Activated T-helper 17 cell treated with anti-CD3 and anti-CD28 coated beads, Interleukin-2, amount 50 U/mL, for 72 hours (primary cell): ENCODE measurements around the gene TSPAN6. TPM values are rescaled to one million over a fixed set of nuclear protein-coding genes. Genes with fewer than 3 reads are reported as not detected.

Experiments used
- ATAC-seq: fragments of 150-1000 bp; cut with Tn5 transposase; replicated peaks from 2 replicates; pipeline ENCODE4 v1.10.0; 2021; ENCODE audit warnings: mild to moderate bottlenecking, moderate library complexity
- H3K27ac Mint-ChIP-seq: one replicate; pipeline ENCODE4 v1.8.0; 2022; ENCODE audit warnings: mixed read lengths
- H3K27me3 Mint-ChIP-seq: one replicate; pipeline ENCODE4 v1.8.0; 2022; ENCODE audit warnings: mixed read lengths
- H3K36me3 Mint-ChIP-seq: one replicate; pipeline ENCODE4 v1.8.0; 2022; ENCODE audit warnings: low read depth, mild to moderate bottlenecking, mixed read lengths
- H3K4me1 Mint-ChIP-seq: one replicate; pipeline ENCODE4 v1.8.0; 2022; ENCODE audit warnings: mixed read lengths
- H3K4me3 Mint-ChIP-seq: one replicate; pipeline ENCODE4 v1.8.0; 2022; ENCODE audit warnings: mild to moderate bottlenecking, mixed read lengths
- H3K9me3 Mint-ChIP-seq: one replicate; pipeline ENCODE4 v1.8.0; 2022; ENCODE audit warnings: mixed read lengths
- total RNA-seq, 2 donors: library from RNA; stranded (reverse); gene quantifications; one replicate each; pipeline ENCODE4 v1.2.3, GENCODE V29; 2022

TSPAN6 gene, protein sequence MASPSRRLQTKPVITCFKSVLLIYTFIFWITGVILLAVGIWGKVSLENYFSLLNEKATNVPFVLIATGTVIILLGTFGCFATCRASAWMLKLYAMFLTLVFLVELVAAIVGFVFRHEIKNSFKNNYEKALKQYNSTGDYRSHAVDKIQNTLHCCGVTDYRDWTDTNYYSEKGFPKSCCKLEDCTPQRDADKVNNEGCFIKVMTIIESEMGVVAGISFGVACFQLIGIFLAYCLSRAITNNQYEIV
- total RNA-seq = not detected

DNA sequence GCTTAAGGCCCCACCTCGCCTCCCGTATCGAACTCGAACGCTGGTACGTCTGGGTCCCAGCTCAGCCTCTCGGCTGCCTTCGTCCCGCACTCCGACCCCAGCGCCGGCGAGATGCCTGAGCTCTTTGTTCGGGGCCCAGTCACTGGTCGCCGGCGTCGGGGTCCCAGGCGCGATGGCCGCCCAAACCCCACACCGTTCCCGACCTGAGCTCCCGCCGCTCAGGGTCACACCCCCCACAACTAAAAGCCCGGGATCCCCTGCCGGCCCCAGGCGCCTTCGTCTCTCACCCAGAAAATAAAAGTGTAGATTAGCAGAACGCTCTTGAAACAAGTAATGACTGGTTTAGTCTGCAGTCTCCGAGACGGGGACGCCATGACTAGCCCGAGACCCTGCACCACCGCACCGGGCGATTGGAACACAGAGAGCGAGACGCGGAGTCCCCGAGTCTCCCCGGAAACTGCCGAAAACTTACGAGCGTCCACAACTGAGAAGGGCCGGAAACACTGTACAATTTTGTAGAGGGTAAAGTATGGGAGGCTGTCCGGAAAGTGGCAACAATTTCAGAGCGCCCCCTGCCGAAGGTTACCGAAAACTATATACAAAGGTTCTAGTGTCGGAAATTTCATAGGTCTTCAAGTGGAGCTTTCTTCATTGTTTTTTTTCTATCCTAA lies at the start of gene TSPAN6:
Gene TSPAN6, minus strand, starts transcription at position 486 of the 671 bp plus-strand sequence. Its CDS starts 112 bp downstream, at position 374.
- H3K27me3 Mint-ChIP-seq = peaks cover 11% of the 10 kb centered on the region
- H3K36me3 Mint-ChIP-seq = no peaks in the 10 kb centered on the region
- H3K4me3 Mint-ChIP-seq = peak within 1 kb of the TSS; percentile 81
- peak within 1 kb of the TSS; percentile 74 for H3K27ac Mint-ChIP-seq
- H3K4me1 Mint-ChIP-seq = peaks cover 4% of the 10 kb centered on the region
- ATAC-seq = peak; percentile 100
- no peaks in the 10 kb centered on the region for H3K9me3 Mint-ChIP-seq

DNA sequence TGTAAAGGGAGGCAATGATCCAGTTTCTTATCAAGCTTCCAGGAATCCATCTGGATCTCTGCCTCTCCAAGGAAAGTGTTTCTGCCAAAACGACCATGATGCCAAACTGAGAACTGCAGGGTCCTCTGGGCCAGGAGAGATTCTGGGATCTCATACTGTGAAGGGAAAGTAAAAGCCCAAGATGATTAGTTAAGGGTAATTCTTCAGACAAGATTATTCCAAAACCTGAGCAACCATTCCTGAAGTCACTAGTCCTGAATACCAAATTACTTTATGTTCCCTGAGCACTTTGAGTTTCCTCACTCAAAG lies 49.3 kb upstream of the TSPAN6 start:
- ATAC-seq = no peak
- H3K27me3 Mint-ChIP-seq = no peaks in the 10 kb centered on the region
- H3K36me3 Mint-ChIP-seq = no peaks in the 10 kb centered on the region

DNA sequence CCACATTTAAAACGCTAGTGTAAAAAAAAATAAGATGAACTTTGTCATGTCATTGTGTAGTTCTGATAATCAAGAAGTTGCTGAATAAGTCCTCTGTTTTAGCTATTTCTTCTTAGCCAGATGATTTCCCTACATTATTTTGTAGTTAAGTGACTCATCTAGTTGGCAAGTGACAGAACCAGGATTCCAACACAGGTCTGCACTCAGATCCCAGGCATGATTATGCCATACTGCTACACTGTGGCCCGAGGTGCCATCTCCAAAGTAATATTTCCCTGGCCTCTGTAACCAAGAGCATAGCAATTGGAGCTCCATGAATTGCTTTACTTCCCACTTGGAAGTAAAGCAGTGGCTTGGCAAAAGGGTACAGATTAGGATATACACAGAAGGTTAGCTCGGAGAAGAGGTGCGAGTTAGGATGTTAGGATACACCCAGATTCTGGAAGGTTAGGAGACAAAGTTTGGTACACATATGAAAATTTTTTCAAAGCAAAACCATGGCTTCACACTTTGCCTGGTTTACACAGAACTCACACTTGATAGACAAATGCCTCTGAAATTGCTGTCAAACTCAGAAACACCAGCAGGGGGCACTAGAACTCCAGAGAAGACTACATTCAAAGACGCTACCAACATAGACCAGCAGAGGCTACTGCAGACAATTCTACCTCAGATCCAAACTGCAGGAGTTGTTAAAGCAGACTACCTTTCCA lies 48.8 kb upstream of the TSPAN6 start:
- peaks cover 5% of the 10 kb centered on the region for H3K4me1 Mint-ChIP-seq
- peak; percentile 67 for ATAC-seq
- H3K27ac Mint-ChIP-seq = no peak overlapping the region
- H3K9me3 Mint-ChIP-seq = no peaks in the 10 kb centered on the region
- no peak overlapping the region for H3K4me3 Mint-ChIP-seq
- no peaks in the 10 kb centered on the region for H3K36me3 Mint-ChIP-seq
- H3K27me3 Mint-ChIP-seq = no peaks in the 10 kb centered on the region

More for the DNA sequence above, 49.3 kb upstream of the TSPAN6 start:
- Mint-ChIP-seq H3K4me1 (peaks cover 5% of the 10 kb centered on the region), H3K27ac (no peak overlapping the region), H3K4me3 (no peak overlapping the region), H3K9me3 (no peaks in the 10 kb centered on the region)

DNA sequence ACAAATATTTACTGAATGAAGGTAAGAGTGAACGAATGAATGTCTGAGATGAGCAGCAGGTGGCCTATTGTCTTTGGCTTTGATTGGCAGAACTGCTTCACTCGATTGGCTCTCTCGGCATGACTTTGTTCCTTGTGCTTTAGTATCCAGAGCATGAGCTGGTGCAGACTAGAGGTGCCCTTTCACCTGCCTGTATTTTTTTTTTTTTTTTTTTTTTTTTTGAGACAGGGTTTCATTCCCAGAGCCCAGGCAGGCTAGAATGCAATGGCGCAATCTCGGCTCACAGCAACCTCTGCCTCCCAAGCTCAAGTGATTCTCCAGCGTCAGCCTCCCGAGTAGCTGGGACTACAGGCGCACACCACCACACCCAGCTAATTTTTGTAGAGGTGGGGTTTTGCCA lies 46.3 kb upstream of the TSPAN6 start:
- no peak for ATAC-seq
- Mint-ChIP-seq H3K4me1 (peaks cover 5% of the 10 kb centered on the region), H3K9me3 (no peaks in the 10 kb centered on the region), H3K4me3 (no peak overlapping the region), H3K36me3 (no peaks in the 10 kb centered on the region), H3K27ac (no peak overlapping the region), H3K27me3 (no peaks in the 10 kb centered on the region)

DNA sequence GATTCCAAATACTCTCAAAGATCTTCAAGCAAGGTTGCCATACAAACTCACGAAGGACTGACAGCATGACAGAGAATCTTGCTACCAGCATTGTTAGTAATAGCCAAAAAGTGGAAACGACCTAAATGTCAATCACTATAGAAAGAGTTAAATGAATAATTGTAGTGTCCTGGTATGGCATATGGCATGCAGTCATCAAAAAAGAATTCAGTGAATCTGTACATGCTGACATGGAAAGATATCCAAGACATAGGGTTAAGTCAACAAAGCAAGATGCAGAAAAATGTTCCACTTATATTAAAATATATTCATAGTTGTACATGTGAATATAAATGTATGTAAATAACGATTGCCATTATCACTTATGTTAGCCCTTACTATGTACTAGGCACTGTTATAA lies 45.0 kb upstream of the TSPAN6 start:
- Mint-ChIP-seq H3K36me3 (no peaks in the 10 kb centered on the region), H3K27me3 (no peaks in the 10 kb centered on the region), H3K4me3 (no peak overlapping the region), H3K4me1 (no peaks in the 10 kb centered on the region), H3K27ac (no peak overlapping the region), H3K9me3 (no peaks in the 10 kb centered on the region)
- no peak for ATAC-seq

DNA sequence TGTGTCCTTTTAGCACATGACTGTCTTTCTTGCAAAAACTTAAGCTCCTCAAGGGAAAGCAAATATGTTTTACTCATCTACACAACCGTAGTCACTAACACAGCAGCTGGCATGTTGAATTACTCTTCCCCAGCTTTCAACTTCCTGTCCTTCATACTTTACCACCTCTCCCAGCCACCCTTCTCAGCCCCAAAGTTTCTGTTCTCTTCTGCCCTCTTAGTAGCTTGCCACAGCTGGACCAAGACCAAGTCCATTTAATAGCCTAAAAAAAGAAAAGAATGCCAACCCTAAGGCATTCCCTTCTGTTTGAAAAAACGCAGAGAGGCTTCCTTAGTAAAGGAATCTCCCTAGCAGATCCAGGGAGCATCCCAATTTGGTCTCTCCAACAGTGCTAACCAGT lies 44.1 kb upstream of the TSPAN6 start:
- H3K4me3 Mint-ChIP-seq = no peak overlapping the region
- H3K36me3 Mint-ChIP-seq = no peaks in the 10 kb centered on the region
- no peaks in the 10 kb centered on the region for H3K9me3 Mint-ChIP-seq
- H3K27me3 Mint-ChIP-seq = no peaks in the 10 kb centered on the region
- H3K4me1 Mint-ChIP-seq = no peaks in the 10 kb centered on the region
- ATAC-seq = no peak
- H3K27ac Mint-ChIP-seq = no peak overlapping the region

DNA sequence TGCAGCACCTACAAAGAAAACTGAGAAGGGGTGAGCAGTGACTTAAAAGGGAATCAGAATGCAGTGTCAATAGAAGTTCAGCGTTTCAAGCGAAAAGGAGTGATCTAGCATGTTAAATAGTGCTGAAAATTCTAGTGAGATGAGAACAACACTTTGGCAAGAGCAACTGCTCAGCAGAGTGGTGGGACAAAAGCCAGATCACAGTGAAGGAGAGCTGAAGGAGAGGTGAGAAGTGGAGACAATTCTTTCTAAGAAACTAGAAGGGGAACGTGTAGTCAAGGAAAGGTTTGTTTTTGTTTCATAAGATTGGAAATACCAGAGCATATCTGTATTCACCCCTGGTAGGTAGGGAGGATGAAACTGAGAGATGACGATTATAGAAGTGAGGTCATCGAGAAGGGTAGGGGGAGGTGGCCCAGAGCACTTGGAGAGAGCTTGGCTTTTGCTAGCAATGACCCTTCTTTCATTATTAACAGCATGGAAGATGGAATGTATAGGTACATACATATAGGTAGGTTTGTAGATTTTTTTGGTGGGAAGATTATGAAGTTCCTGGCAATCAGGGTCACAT lies 41.1 kb upstream of the TSPAN6 start:
- ATAC-seq = peak; percentile 39
- Mint-ChIP-seq H3K27me3 (no peaks in the 10 kb centered on the region), H3K4me3 (no peak overlapping the region), H3K4me1 (peaks cover 18% of the 10 kb centered on the region), H3K9me3 (no peaks in the 10 kb centered on the region), H3K27ac (no peak overlapping the region), H3K36me3 (no peaks in the 10 kb centered on the region)

DNA sequence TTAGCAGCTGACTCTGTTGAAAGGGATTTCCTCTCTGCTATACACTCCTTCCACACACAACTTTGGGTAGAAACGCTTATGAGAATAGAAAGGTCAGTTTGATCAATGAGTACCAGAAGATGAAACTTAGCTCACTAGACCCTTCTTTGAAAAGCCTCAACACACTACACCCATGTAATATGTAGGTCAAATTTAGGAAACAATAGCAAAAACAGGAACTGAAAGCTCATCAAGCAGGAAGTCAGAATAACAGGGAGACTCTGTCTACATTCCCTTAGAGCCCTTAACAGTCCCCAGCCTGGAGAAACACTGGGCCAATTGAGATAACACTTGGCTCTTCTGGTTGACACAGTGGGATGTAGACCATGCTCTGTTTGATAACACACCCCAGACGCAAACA lies 38.1 kb upstream of the TSPAN6 start:
- ATAC-seq = no peak
- Mint-ChIP-seq H3K27me3 (no peaks in the 10 kb centered on the region), H3K4me3 (peak overlapping the region; percentile 25), H3K36me3 (no peaks in the 10 kb centered on the region), H3K27ac (no peak overlapping the region), H3K9me3 (no peaks in the 10 kb centered on the region), H3K4me1 (peaks cover 18% of the 10 kb centered on the region)

DNA sequence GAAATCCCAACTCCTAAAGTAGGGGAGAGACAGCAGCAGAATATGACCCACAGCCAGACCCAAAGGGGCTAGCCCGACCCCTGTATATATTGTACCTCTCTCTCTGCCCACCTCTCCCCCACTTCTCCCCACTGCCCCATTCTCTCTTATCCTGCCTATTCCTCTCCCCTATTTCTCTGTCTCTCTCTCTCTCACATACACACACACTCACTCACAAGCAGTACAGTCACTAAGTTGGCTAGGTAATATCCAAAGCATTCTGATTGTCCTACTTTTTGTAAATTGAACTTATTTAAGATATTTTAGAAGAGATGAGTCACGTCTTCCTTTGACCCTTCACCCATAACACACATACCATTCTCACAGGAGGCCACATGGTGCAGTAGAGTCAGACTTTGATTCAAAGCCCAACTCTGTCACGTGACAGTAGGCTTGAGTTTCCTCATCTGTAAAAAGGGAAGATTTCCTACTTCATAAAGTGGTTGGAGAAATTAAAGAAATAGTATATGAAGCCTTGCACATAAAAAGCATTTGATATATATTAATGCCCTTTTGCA lies 36.9 kb upstream of the TSPAN6 start:
- H3K27me3 Mint-ChIP-seq = no peaks in the 10 kb centered on the region
- no peaks in the 10 kb centered on the region for H3K9me3 Mint-ChIP-seq
- no peaks in the 10 kb centered on the region for H3K36me3 Mint-ChIP-seq
- H3K27ac Mint-ChIP-seq = no peak overlapping the region
- peaks cover 18% of the 10 kb centered on the region for H3K4me1 Mint-ChIP-seq
- peak; percentile 28 for ATAC-seq
- no peak overlapping the region for H3K4me3 Mint-ChIP-seq

DNA sequence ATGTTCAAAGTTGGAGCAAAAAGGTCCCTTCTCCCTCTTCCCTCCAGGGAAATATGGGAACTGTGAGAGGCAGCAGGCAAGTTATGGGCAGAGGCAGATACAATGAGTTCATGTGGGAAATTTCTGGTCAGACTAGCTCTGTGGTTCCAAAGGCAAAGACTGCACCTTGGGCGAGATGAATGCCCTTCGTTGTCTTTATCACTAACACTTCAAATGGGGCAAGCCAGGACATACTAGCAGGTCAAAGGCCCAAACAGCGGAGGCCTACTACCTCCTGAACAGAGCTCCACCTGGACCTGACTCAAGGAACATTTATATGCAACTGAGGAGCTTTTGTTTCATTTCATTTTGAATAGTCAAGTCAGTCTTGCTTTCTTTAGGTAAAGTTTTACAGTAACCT lies 36.4 kb upstream of the TSPAN6 start:
- Mint-ChIP-seq H3K27me3 (no peaks in the 10 kb centered on the region), H3K4me1 (peaks cover 18% of the 10 kb centered on the region), H3K36me3 (no peaks in the 10 kb centered on the region), H3K9me3 (no peaks in the 10 kb centered on the region), H3K27ac (no peak overlapping the region), H3K4me3 (no peak overlapping the region)
- ATAC-seq = no peak

DNA sequence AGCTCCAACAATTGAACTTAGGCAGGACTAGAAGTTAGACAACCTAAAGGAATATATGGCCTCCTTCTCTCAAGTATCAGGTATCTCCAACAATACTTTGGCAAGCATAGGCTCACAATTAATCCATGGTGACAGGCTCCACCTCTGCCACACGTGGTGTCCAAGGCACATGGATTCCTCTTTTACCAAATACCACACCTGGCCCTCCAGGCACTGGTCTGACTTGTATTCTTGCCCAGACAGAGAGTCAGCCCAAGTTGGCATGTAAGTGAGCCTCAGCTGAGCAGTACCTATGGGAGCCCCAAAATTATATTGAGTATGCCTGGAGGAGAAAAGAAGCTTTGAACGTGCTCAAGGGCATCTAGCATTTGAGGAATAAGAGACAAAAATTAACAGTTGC lies 27.0 kb upstream of the TSPAN6 start:
- H3K27ac Mint-ChIP-seq = no peak overlapping the region
- no peaks in the 10 kb centered on the region for H3K36me3 Mint-ChIP-seq
- no peak for ATAC-seq
- no peak overlapping the region for H3K4me3 Mint-ChIP-seq
- no peaks in the 10 kb centered on the region for H3K9me3 Mint-ChIP-seq
- no peaks in the 10 kb centered on the region for H3K4me1 Mint-ChIP-seq
- peaks cover 3% of the 10 kb centered on the region for H3K27me3 Mint-ChIP-seq

DNA sequence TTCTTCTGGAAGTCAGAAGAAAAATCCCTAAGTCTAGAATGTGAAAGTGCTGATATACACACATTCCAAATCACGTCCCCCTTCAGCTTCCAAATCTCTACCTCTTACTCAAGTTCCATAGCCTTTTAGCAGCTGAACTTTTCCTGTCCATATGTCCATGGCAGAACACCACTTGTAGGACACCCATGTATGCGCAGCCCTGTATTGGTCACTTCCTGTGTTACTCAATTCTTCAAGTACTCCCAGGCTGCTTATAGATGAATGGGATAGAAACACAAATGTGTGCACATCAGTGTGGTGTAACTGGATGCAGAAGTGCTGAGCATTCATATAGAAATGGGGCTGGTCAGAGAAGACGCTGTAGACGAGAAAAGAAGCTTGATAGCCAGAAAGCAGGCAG lies 26.2 kb upstream of the TSPAN6 start:
- no peaks in the 10 kb centered on the region for H3K9me3 Mint-ChIP-seq
- no peaks in the 10 kb centered on the region for H3K4me1 Mint-ChIP-seq
- ATAC-seq = no peak
- no peaks in the 10 kb centered on the region for H3K36me3 Mint-ChIP-seq
- H3K27me3 Mint-ChIP-seq = peaks cover 3% of the 10 kb centered on the region
- no peak overlapping the region for H3K4me3 Mint-ChIP-seq
- H3K27ac Mint-ChIP-seq = no peak overlapping the region

DNA sequence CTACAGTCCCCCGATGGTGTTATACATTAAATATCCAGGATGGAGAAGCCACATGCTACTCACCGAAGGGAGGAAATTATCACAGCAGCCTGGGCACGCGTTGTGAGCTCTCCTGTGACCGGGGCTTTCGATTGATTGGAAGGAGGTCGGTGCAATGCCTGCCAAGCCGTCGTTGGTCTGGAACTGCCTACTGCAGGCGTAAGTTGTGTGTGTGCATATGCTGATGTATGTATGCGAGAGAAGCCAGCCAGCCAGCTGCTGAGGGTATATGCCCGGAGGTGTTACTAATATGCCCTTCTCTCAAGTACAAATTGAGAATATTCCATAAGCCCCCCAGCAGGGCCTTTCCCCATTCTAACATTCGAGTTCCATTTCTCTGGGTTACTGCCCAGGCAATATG lies 25.6 kb upstream of the TSPAN6 start:
- Mint-ChIP-seq H3K36me3 (no peaks in the 10 kb centered on the region), H3K4me3 (no peak overlapping the region), H3K4me1 (no peaks in the 10 kb centered on the region), H3K9me3 (no peaks in the 10 kb centered on the region), H3K27ac (no peak overlapping the region), H3K27me3 (peaks cover 3% of the 10 kb centered on the region)
- ATAC-seq = no peak

DNA sequence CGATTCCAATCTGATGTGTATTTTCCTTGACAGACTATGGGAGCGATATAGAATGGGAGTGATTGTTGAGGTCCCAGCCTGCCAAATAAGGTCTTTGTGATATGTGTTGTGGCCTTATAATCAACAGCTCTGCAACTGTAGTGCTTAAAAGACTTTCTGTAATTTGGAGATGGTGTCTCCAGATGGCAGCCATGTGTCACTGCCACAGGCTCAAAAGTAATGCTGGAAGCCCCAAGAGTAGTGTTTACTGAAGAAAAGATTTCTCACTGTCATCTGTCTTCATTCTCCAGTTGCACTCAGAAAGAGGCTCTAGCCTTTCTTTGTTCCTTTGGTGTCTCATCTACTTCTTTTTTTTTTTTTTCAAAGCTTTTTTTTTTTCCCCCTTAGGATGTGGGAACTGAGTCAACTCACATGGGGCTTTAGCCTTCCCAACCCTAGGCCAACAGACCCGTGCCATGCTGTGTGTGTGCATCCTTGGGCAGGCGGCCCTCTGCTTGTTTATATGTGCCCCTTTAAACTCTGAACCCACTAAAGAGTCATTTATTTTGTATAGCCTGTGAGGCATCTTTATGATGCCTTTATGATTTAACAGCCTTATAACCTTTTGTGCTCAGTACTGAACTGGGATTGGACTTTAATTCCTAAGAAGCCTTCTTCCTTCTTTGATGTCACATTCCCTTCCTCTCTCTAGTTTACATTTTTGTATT lies 23.0 kb upstream of the TSPAN6 start:
- Mint-ChIP-seq H3K36me3 (no peaks in the 10 kb centered on the region), H3K4me1 (no peaks in the 10 kb centered on the region), H3K9me3 (no peaks in the 10 kb centered on the region), H3K4me3 (no peak overlapping the region), H3K27me3 (peaks cover 3% of the 10 kb centered on the region), H3K27ac (no peak overlapping the region)
- ATAC-seq = no peak
